HepG2 (cell line): ENCODE results near the gene SERTAD1. TPM values are rescaled to one million over a fixed set of nuclear protein-coding genes. Genes with fewer than 3 reads are reported as not detected.

Experiments
- ATAC-seq: fragments of 200-7000 bp; cut with Tn5 transposase; 3 replicates; pipeline ENCODE4 v1.9.1; 2020; ENCODE audit warnings: mild to moderate bottlenecking, moderate library complexity
- BruUV-seq: library from RNA; stranded (reverse); fragments of 400-500 nt; replicated peaks from 2 replicates; lab custom pipeline; 2021; lab: Mats Ljungman, UMichigan
- CTCF ChIA-PET: fragments of 300-600 bp; formaldehyde crosslinking; extraction: SDS; loops from one replicate; lab custom pipeline; 2021; ENCODE audit warnings: low total read pairs, inconsistent platforms, low intra/inter-chr PET ratio; lab: Yijun Ruan, JAX
- POLR2A ChIA-PET: fragments of 350-600 bp; sonication (Branson Sonifier 250); formaldehyde crosslinking; loops from one replicate; lab custom pipeline; 2020; ENCODE audit warnings: antibody characterized with exemption, inconsistent platforms; lab: Yijun Ruan, JAX
- DNase-seq: peaks from one replicate; pipeline ENCODE4 v3.0.0-alpha.2; 2015; ENCODE audit warnings: low spot score
- FAIRE-seq: peaks from 3 replicates; lab custom pipeline; 2011; peaks lifted over from hg19 to GRCh38; lab: Jason Lieb, UNC
- H2AFZ ChIP-seq: one replicate; pipeline ENCODE4 v1.6.1; 2011; ENCODE audit warnings: low read length, inconsistent platforms
- H3K27ac ChIP-seq: fragments of 300-600 bp; 3 replicates; pipeline ENCODE4 v1.8.0; 2011; ENCODE audit warnings: mixed run types, mild to moderate bottlenecking, mixed read lengths, low read length, inconsistent platforms; ENCODE audit not compliant: insufficient read depth; ENCODE audit errors: extremely low read length
- H3K27me3 ChIP-seq, 2 experiments: fragments of 200-600 bp in 1 of 2; 2 replicates in 1 of 2; 3 replicates in 1 of 2; pipeline versions ENCODE4 v1.6.0 to v1.8.0; 2011; ENCODE audit warnings: low read length in 2 of 2, mild to moderate bottlenecking in 2 of 2, moderate library complexity in 2 of 2, inconsistent platforms in 1 of 2; ENCODE audit not compliant: insufficient read depth in 2 of 2, control insufficient read depth in 1 of 2
- H3K36me3 ChIP-seq, 2 experiments: fragments of 200-600 bp in 1 of 2; replicated peaks in 1 of 2; 2 replicates in 1 of 2; 3 replicates in 1 of 2; pipeline versions ENCODE4 v1.5.1 to v1.8.0; 2011; ENCODE audit warnings: low read length in 2 of 2, inconsistent platforms in 1 of 2; ENCODE audit not compliant: insufficient read depth in 2 of 2, control insufficient read depth in 1 of 2
- H3K4me1 ChIP-seq: 2 replicates; pipeline ENCODE4 v1.5.1; 2012; ENCODE audit warnings: low read length, inconsistent platforms; ENCODE audit not compliant: insufficient read depth
- H3K4me2 ChIP-seq: 2 replicates; pipeline ENCODE4 v1.6.0; 2011; ENCODE audit warnings: low read depth, low read length, inconsistent platforms
- H3K4me3 ChIP-seq, 3 experiments: fragments of 200-600 bp in 1 of 3; sonication (generic), shearing (Covaris generic) in 1 of 3; replicated peaks in 1 of 3; 2 replicates each; pipeline ENCODE4 v1.5.1; 2011 to 2016; ENCODE audit warnings: low read length in 3 of 3, inconsistent platforms in 2 of 3, low read depth in 2 of 3, mild to moderate bottlenecking in 2 of 3, control low read depth in 1 of 3, mixed read lengths in 1 of 3; ENCODE audit not compliant: insufficient read depth in 1 of 3
- H3K79me2 ChIP-seq: one replicate; pipeline ENCODE4 v1.6.1; 2011; ENCODE audit warnings: low read length, inconsistent platforms; ENCODE audit not compliant: insufficient read depth
- H3K9ac ChIP-seq: 2 replicates; pipeline ENCODE4 v1.6.0; 2011; ENCODE audit warnings: mild to moderate bottlenecking, low read depth, low read length, inconsistent platforms; ENCODE audit not compliant: insufficient read depth
- H3K9me3 ChIP-seq: 2 replicates; pipeline ENCODE4 v1.5.1; 2012; ENCODE audit warnings: mild to moderate bottlenecking, low read length
- H4K20me1 ChIP-seq: 2 replicates; pipeline ENCODE4 v1.6.0; 2011; ENCODE audit warnings: inconsistent platforms, mild to moderate bottlenecking, low read length, moderate library complexity; ENCODE audit not compliant: insufficient read depth
- BRD4 ChIP-seq: sonication (generic); formaldehyde crosslinking; IDR thresholded peaks from 2 replicates; pipeline ENCODE4 v1.4.0; 2020; ENCODE audit warnings: missing genetic modification reagents
- CEBPZ ChIP-seq: IDR thresholded peaks from 2 replicates; pipeline ENCODE4 v1.6.1; 2012; ENCODE audit warnings: low read length, improper control_type of control experiment
- GTF3A ChIP-seq: sonication (generic); formaldehyde crosslinking; conservative IDR thresholded peaks from 2 replicates; pipeline ENCODE4 v1.4.0; 2020; ENCODE audit warnings: mild to moderate bottlenecking, missing genetic modification reagents
- MEF2D ChIP-seq: sonication (generic); formaldehyde crosslinking; IDR thresholded peaks from 2 replicates; pipeline ENCODE4 v1.5.1; 2020; ENCODE audit warnings: mild to moderate bottlenecking, missing genetic modification reagents
- MTERF4 ChIP-seq: sonication (generic); formaldehyde crosslinking; IDR thresholded peaks from 2 replicates; pipeline ENCODE4 v1.8.0; 2023; ENCODE audit warnings: mild to moderate bottlenecking, missing genetic modification reagents
- MTF1 ChIP-seq: sonication (generic); formaldehyde crosslinking; IDR thresholded peaks from 2 replicates; pipeline ENCODE4 v1.5.0; 2020; ENCODE audit warnings: missing genetic modification reagents
- SIX1 ChIP-seq: sonication (generic); formaldehyde crosslinking; IDR thresholded peaks from 2 replicates; pipeline ENCODE4 v1.4.0; 2020; ENCODE audit warnings: missing genetic modification reagents, borderline replicate concordance
- ZNF256 ChIP-seq: sonication (generic); formaldehyde crosslinking; conservative IDR thresholded peaks from 2 replicates; pipeline ENCODE4 v1.4.0; 2020; ENCODE audit warnings: missing genetic modification reagents
- ZNF460 ChIP-seq: sonication (generic); formaldehyde crosslinking; IDR thresholded peaks from 2 replicates; pipeline ENCODE4 v1.5.1; 2020; ENCODE audit warnings: missing genetic modification reagents, mild to moderate bottlenecking, borderline replicate concordance
- ZNF556 ChIP-seq: sonication (generic); formaldehyde crosslinking; IDR thresholded peaks from 2 replicates; pipeline ENCODE4 v1.4.0; 2020; ENCODE audit warnings: mild to moderate bottlenecking, missing genetic modification reagents, borderline replicate concordance
- ZNF609 ChIP-seq: sonication (generic); formaldehyde crosslinking; IDR thresholded peaks from 2 replicates; pipeline ENCODE4 v1.4.0; 2020; ENCODE audit warnings: mild to moderate bottlenecking, missing genetic modification reagents, borderline replicate concordance
- ZNF790 ChIP-seq: sonication (generic); formaldehyde crosslinking; IDR thresholded peaks from 2 replicates; pipeline ENCODE4 v1.8.0; 2022; ENCODE audit warnings: missing genetic modification reagents, mild to moderate bottlenecking, borderline replicate concordance
- WGBS: methylation state at CpG from one replicate; pipeline ENCODE4 v1.1.6; 2017; ENCODE audit warnings: low lambda C conversion rate; 5-methylcytosine and 5-hydroxymethylcytosine counted together
- in situ Hi-C: cut with HindIII; loops from 2 replicates; pipeline ENCODE4 v1.10.0; 2017; ENCODE audit warnings: low pct_unique_long_range_greater_than_20kb; ENCODE audit not compliant: extremely low pct_ligation_motif_present
- intact Hi-C: fragments of 100-400 bp; cut with micrococcal nuclease; formaldehyde crosslinking; loops from one replicate; pipeline ENCODE4 v1.10.0; 2022; ENCODE audit not compliant: unreplicated experiment
- polyA plus RNA-seq, 8 experiments: library from polyadenylated mRNA; depleted of rRNA in 3 of 8; stranded (reverse) in 7 of 8; unstranded in 1 of 8; fragments of >200 nt; fragmentation: Illumina TruSeq in 4 of 8; extraction: Trizol in 4 of 8; gene quantifications; 2 replicates each; pipeline versions ENCODE4 v1.2.1 to v1.2.3, GENCODE V29; 2011 to 2016; ENCODE audit warnings: low read depth in 4 of 8, missing spikeins in 1 of 8, mixed read lengths in 1 of 8; ENCODE audit not compliant: insufficient read depth in 1 of 8
- total RNA-seq, 5 experiments: library from RNA; depleted of rRNA; stranded (reverse); fragments of >200 nt; fragmentation: Illumina TruSeq; extraction: Trizol; gene quantifications; 2 replicates each; pipeline ENCODE4 v1.2.3, GENCODE V29; 2016; ENCODE audit warnings: low read depth in 1 of 5

Gene SERTAD1
- total and polyA plus RNA-seq, 2 of the 13 experiments (the other 11 are each of a cell fraction or from before 2014, with no cell fraction given), result 4.3 to 4.5 TPM

- TF ChIP-seq MTERF4 (peak; percentile 91; the same call in 1 of the 2 replicates), GTF3A (no peak), MTF1 (no peak), BRD4 (CRISPR knock-in tag) (0 out of 2 replicates have a peak, but pooled peaks have one; percentile 29), ZNF556 (peak; percentile 45; the same call in 1 of the 2 replicates), MEF2D (peak; percentile 27; the same call in 1 of the 2 replicates), ZNF790 (peak; percentile 76; the same call in 1 of the 2 replicates)
These were observed 4.7 kb downstream of the SERTAD1 start (continued) for GRCh38 chr19:40420766-40421765.

GRCh38 chr19:40420451-40420765 is 5.4 kb downstream of the SERTAD1 start:
- Histone ChIP-seq H3K36me3 (peaks cover 0 to 2% of the 10 kb centered on the region in 2 experiments; a peak in 1 of 5 replicates), H3K27ac (peak overlapping the region; percentile 88), H2AFZ (no peak overlapping the region), H4K20me1 (no peaks in the 10 kb centered on the region), H3K9me3 (no peaks in the 10 kb centered on the region), H3K4me1 (peaks cover 57% of the 10 kb centered on the region), H3K4me2 (peak overlapping the region; percentile 79), H3K9ac (no peak overlapping the region), H3K27me3 (no peaks in the 10 kb centered on the region; a peak in 1 of 5 replicates), H3K4me3 (peak overlapping the region; percentile 67 to 79 (median 68); a peak in 5 of 6 replicates), H3K79me2 (peaks cover 10% of the 10 kb centered on the region)
- WGBS, result 42% methylated on average over 14 of the region's 14 CpGs
- DNase-seq, result no peak
- intact Hi-C loops, result loop anchor here (2.0 to 10.0 kb wide), 2 partner anchors 24 to 76 kb away; partner anchors contain the start of genes C19orf47, PLD3 and SERTAD3
- ATAC-seq, result no peak
- in situ Hi-C loops, result no loop called here
- ChIA-PET POLR2A (interaction anchor here (0.8 to 2.2 kb wide), 11 partner anchors 9 to 72 kb away, joined by 3 to 50 read pairs (median 10); partner anchors contain the start of genes BLVRB, C19orf47, PLD3 and SERTAD3), CTCF (interaction anchor here (1.0 to 1.2 kb wide), 3 partner anchors 24 to 46 kb away, joined by 3 to 5 read pairs (median 3); partner anchors contain the start of gene SERTAD3)
- no TSS peak for BruUV-seq
- no peak for FAIRE-seq
- TF ChIP-seq ZNF256 (no peak), SIX1 (no peak), ZNF609 (CRISPR knock-in tag) (peak; percentile 6; the same call in 1 of the 2 replicates), ZNF460 (peak; percentile 53; the same call in 1 of the 2 replicates), CEBPZ (no peak)
